Osteoblast (primary cell): ENCODE results near the gene ITM2C. TPM values are rescaled to one million over a fixed set of nuclear protein-coding genes. Genes with fewer than 3 reads are reported as not detected.

ENCODE experiments used
- DNase-seq: peaks from one replicate; pipeline ENCODE4 v3.0.0; 2011; ENCODE audit warnings: low spot score, mixed read lengths; ENCODE audit not compliant: insufficient read length; ENCODE audit errors: missing footprints
- H2AFZ ChIP-seq: 2 replicates; pipeline ENCODE4 v1.6.0; 2011; ENCODE audit warnings: mild to moderate bottlenecking, low read length
- H3K27ac ChIP-seq: 2 replicates; pipeline ENCODE4 v1.5.1; 2011; ENCODE audit warnings: mild to moderate bottlenecking, low read depth, low read length, moderate library complexity
- H3K27me3 ChIP-seq: 2 replicates; pipeline ENCODE4 v1.6.0; 2012; ENCODE audit warnings: mild to moderate bottlenecking, control low read depth, inconsistent platforms, low read length, moderate library complexity; ENCODE audit not compliant: insufficient read depth
- H3K36me3 ChIP-seq: 2 replicates; pipeline ENCODE4 v1.5.1; 2011; ENCODE audit warnings: mild to moderate bottlenecking, low read length, control low read depth, moderate library complexity; ENCODE audit not compliant: insufficient read depth
- H3K4me1 ChIP-seq: 2 replicates; pipeline ENCODE4 v1.5.1; 2011; ENCODE audit warnings: mild to moderate bottlenecking, low read length, control low read depth, moderate library complexity; ENCODE audit not compliant: insufficient read depth
- H3K4me2 ChIP-seq: 2 replicates; pipeline ENCODE4 v1.6.0; 2011; ENCODE audit warnings: mild to moderate bottlenecking, low read length; ENCODE audit not compliant: insufficient read depth
- H3K4me3 ChIP-seq: fragments of 200-600 bp; sonication (generic); 3 replicates; pipeline ENCODE4 v1.5.1; 2012; ENCODE audit warnings: mild to moderate bottlenecking, low read length, inconsistent platforms; ENCODE audit not compliant: insufficient read depth
- H3K79me2 ChIP-seq: 2 replicates; pipeline ENCODE4 v1.6.0; 2012; ENCODE audit warnings: mild to moderate bottlenecking, low read length, control low read depth, inconsistent platforms; ENCODE audit not compliant: insufficient read depth
- H3K9me3 ChIP-seq: 2 replicates; pipeline ENCODE4 v1.5.1; 2011; ENCODE audit warnings: low read depth, low read length, control low read depth
- H4K20me1 ChIP-seq: 2 replicates; pipeline ENCODE4 v1.6.0; 2012; ENCODE audit warnings: mild to moderate bottlenecking, low read length, control low read depth; ENCODE audit not compliant: insufficient read depth
- CTCF ChIP-seq: IDR thresholded peaks from 2 replicates; pipeline ENCODE4 v1.5.1; 2011; ENCODE audit warnings: mild to moderate bottlenecking, low read depth, low read length, moderate library complexity; ENCODE audit errors: extremely low read depth
- total RNA-seq: library from RNA; depleted of rRNA; stranded (reverse); fragments of >200 nt; gene quantifications from 2 replicates; pipeline ENCODE4 v1.2.3, GENCODE V29; 2012

Gene ITM2C
- total RNA-seq, 1 donor, result 63.7 TPM

DNA sequence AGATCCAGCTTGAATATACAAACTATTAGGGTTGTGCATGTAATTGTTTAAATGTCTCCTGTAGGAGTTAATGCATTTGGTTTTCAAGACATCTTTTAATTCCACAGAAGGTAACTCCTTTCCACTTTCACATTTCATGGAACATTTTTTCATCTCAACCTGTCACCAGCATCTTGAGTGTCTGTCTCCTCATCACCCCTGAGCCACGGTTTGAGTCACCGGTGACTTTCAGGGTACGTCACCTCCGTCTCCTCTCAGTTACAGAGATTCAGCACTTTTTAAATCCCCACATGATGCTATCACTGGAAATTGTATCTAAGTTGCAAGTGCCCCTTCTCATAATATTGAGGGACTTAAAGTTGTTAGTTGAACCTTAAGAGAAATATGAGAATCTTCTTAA is 35.0 kb downstream of the ITM2C start:
- H3K79me2 ChIP-seq, result no peaks in the 10 kb centered on the region
- H3K36me3 ChIP-seq, result no peaks in the 10 kb centered on the region
- peaks cover 30% of the 10 kb centered on the region for H3K27me3 ChIP-seq
- H2AFZ ChIP-seq, result no peak overlapping the region
- DNase-seq, result no peak
- TF ChIP-seq CTCF, result no peak
- H3K4me1 ChIP-seq, result no peaks in the 10 kb centered on the region
- H3K27ac ChIP-seq, result no peak overlapping the region
- H3K4me3 ChIP-seq, result no peak overlapping the region
- no peak overlapping the region for H3K4me2 ChIP-seq
- H4K20me1 ChIP-seq, result no peaks in the 10 kb centered on the region
- no peaks in the 10 kb centered on the region for H3K9me3 ChIP-seq

- TF ChIP-seq CTCF, result no peak
- H4K20me1 ChIP-seq, result no peaks in the 10 kb centered on the region
- no peaks in the 10 kb centered on the region for H3K9me3 ChIP-seq
- no peaks in the 10 kb centered on the region for H3K4me1 ChIP-seq
- no peaks in the 10 kb centered on the region for H3K36me3 ChIP-seq
- no peaks in the 10 kb centered on the region for H3K79me2 ChIP-seq
- H3K27me3 ChIP-seq, result peaks cover 28% of the 10 kb centered on the region
- H3K4me2 ChIP-seq, result no peak overlapping the region
- no peak for DNase-seq
- H3K4me3 ChIP-seq, result no peak overlapping the region
- H3K27ac ChIP-seq, result no peak overlapping the region
- H2AFZ ChIP-seq, result no peak overlapping the region
Observed at GRCh38 chr2:230900336-230900995, 35.7 kb downstream of the ITM2C start.

GRCh38 chr2:230901006-230901405 is 36.3 kb downstream of the ITM2C start:
- H3K9me3 ChIP-seq, result no peaks in the 10 kb centered on the region
- no peak overlapping the region for H3K4me3 ChIP-seq
- H3K4me2 ChIP-seq, result no peak overlapping the region
- no peaks in the 10 kb centered on the region for H3K36me3 ChIP-seq
- no peaks in the 10 kb centered on the region for H3K79me2 ChIP-seq
- H2AFZ ChIP-seq, result no peak overlapping the region
- no peak overlapping the region for H3K27ac ChIP-seq
- H3K4me1 ChIP-seq, result no peaks in the 10 kb centered on the region
- peaks cover 23% of the 10 kb centered on the region for H3K27me3 ChIP-seq
- TF ChIP-seq CTCF, result no peak
- no peaks in the 10 kb centered on the region for H4K20me1 ChIP-seq
- no peak for DNase-seq

DNA sequence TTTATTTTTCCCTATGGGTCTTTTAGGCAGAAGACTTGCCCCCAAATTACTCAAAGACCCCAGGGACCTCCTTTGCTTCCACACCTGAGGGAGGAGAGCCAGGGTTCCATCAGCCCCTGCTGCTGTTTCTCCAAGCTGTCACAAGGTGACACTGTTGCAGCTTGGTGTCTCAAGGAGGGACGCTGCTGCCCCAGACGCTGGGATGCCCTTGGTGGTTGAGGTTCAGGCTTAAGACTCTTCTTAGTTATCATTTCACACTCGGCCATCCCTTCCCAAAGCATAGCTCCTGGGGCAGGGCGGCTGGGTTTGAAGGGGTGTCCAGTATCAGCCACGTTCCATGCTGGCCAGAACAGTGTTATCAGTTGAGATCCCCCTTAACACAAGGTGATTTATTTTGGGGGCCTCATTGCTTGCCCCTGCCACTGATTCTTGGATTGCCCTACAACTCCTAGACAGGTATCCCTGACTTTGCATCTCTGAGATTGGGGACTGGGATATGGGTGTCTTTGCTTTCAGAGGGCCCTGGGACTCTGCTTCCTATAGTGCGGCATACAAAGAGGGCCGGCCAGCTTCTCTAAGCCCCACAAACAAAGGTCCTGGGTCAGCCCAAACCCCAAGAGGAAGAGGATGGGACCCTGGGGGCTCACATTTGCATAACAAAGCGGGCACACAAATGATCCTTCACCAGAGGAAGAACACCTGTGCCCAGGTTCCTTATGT is 37.6 kb downstream of the ITM2C start:
- Histone ChIP-seq H3K4me1 (no peaks in the 10 kb centered on the region), H3K9me3 (no peaks in the 10 kb centered on the region), H3K27ac (no peak overlapping the region), H3K79me2 (no peaks in the 10 kb centered on the region), H4K20me1 (no peaks in the 10 kb centered on the region), H3K4me2 (no peak overlapping the region), H3K36me3 (no peaks in the 10 kb centered on the region), H3K4me3 (no peak overlapping the region), H2AFZ (no peak overlapping the region), H3K27me3 (peaks cover 23% of the 10 kb centered on the region)
- no peak for DNase-seq
- peak; percentile 74 for TF ChIP-seq CTCF
